Suprapubic skin (tissue), 3 donors: ENCODE results near the gene LCN9.

ENCODE experiments used
- CTCF ChIP-seq, 2 donors: fragments of 200-600 bp in 1 of 2; fragments of 450-650 bp in 1 of 2; sonication (generic) in 1 of 2; IDR thresholded peaks; one replicate each; pipeline ENCODE4 v1.5.1; 2016 to 2019; ENCODE audit warnings: antibody characterized with exemption in 2 of 2, mild to moderate bottlenecking in 1 of 2, moderate library complexity in 1 of 2
- EP300 ChIP-seq: sonication (generic); formaldehyde crosslinking; IDR thresholded peaks from one replicate; pipeline ENCODE4 v1.6.1; 2017; ENCODE audit warnings: antibody characterized with exemption
- POLR2A ChIP-seq, 2 donors: fragments of 450-650 bp; IDR thresholded peaks; one replicate each; pipeline ENCODE4 v1.6.1; 2017; ENCODE audit warnings: antibody characterized with exemption in 2 of 2, mild to moderate bottlenecking in 2 of 2, moderate library complexity in 2 of 2

- no peak for TF ChIP-seq CTCF (IDR thresholded peaks at IDR 0.05)
- TF ChIP-seq POLR2A (IDR thresholded peaks at IDR 0.05) = no peak
- no peak for TF ChIP-seq EP300
These were observed 15.3 kb downstream of the LCN9 start for GRCh38 chr9:135678236-135679017.
